Measurements from ENCODE around the gene PRSS1. TPM values are rescaled to one million over a fixed set of nuclear protein-coding genes. Genes with fewer than 3 reads are reported as not detected.

The PRSS1 gene
- total and polyA plus RNA-seq, 2 experiments from 2014 or later, result not detected

- no peak for DNase-seq (ENCODE audit: low read depth in 1 of 2, low spot score in 1 of 2)
- no peak overlapping the region for H3K4me3 ChIP-seq
- no peaks in the 10 kb centered on the region for H3K36me3 ChIP-seq
- peaks cover 64% of the 10 kb centered on the region for H3K27me3 ChIP-seq
- no peak overlapping the region for H3K27ac ChIP-seq
- H3K9me3 ChIP-seq (ENCODE audit: low read depth), result no peaks in the 10 kb centered on the region
- H3K4me1 ChIP-seq (ENCODE audit: low read depth), result peaks cover 4% of the 10 kb centered on the region
- no peak for TF ChIP-seq CTCF (IDR thresholded peaks at IDR 0.05; ENCODE audit: low read depth, low read length)
These were observed 50.2 kb downstream of the PRSS1 start for GRCh38 chr7:142799437-142799835.

GRCh38 chr7:142800088-142800487 is 50.8 kb downstream of the PRSS1 start:
- H3K4me3 ChIP-seq, result no peak overlapping the region
- DNase-seq (ENCODE audit: low read depth in 1 of 2, low spot score in 1 of 2), result no peak
- peaks cover 57% of the 10 kb centered on the region for H3K27me3 ChIP-seq
- no peak for TF ChIP-seq CTCF (IDR thresholded peaks at IDR 0.05; ENCODE audit: low read depth, low read length)
- H3K36me3 ChIP-seq, result no peaks in the 10 kb centered on the region
- no peak overlapping the region for H3K27ac ChIP-seq
- no peaks in the 10 kb centered on the region for H3K9me3 ChIP-seq (ENCODE audit: low read depth)
- H3K4me1 ChIP-seq (ENCODE audit: low read depth), result peaks cover 4% of the 10 kb centered on the region

DNA sequence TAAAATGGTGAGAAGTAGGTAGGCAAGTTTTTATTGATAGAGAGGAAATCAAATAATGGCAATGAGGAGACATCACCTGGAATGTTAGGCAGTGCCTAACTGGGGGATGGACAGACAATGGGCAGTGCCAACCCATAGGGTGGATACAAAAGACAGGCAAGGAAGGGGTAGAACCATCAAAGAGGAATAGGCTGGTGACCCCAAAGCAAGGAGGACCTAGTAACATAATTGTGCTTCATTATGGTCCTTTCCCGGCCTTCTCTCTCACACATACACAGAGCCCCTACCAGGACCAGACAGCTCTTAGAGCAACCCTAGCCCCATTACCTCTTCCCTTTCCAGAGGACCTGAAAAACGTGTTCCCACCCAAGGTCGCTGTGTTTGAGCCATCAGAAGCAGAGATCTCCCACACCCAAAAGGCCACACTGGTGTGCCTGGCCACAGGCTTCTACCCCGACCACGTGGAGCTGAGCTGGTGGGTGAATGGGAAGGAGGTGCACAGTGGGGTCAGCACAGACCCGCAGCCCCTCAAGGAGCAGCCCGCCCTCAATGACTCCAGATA is 51.5 kb downstream of the PRSS1 start:
- H3K36me3 ChIP-seq, result no peaks in the 10 kb centered on the region
- no peak for TF ChIP-seq CTCF (IDR thresholded peaks at IDR 0.05; ENCODE audit: low read depth, low read length)
- no peaks in the 10 kb centered on the region for H3K9me3 ChIP-seq (ENCODE audit: low read depth)
- H3K4me3 ChIP-seq, result no peak overlapping the region
- DNase-seq (ENCODE audit: low read depth in 1 of 2, low spot score in 1 of 2), result no peak
- peaks cover 4% of the 10 kb centered on the region for H3K4me1 ChIP-seq (ENCODE audit: low read depth)
- H3K27ac ChIP-seq, result no peak overlapping the region
- H3K27me3 ChIP-seq, result peaks cover 51% of the 10 kb centered on the region

DNA sequence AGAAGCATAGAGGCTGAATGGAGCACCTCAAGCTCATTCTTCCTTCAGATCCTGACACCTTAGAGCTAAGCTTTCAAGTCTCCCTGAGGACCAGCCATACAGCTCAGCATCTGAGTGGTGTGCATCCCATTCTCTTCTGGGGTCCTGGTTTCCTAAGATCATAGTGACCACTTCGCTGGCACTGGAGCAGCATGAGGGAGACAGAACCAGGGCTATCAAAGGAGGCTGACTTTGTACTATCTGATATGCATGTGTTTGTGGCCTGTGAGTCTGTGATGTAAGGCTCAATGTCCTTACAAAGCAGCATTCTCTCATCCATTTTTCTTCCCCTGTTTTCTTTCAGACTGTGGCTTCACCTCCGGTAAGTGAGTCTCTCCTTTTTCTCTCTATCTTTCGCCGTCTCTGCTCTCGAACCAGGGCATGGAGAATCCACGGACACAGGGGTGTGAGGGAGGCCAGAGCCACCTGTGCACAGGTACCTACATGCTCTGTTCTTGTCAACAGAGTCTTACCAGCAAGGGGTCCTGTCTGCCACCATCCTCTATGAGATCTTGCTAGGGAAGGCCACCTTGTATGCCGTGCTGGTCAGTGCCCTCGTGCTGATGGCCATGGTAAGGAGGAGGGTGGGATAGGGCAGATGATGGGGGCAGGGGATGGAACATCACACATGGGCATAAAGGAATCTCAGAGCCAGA is 52.5 kb downstream of the PRSS1 start:
- H3K4me3 ChIP-seq, result no peak overlapping the region
- no peak for TF ChIP-seq CTCF (IDR thresholded peaks at IDR 0.05; ENCODE audit: low read depth, low read length)
- no peak for DNase-seq (ENCODE audit: low read depth in 1 of 2, low spot score in 1 of 2)
- peaks cover 41% of the 10 kb centered on the region for H3K27me3 ChIP-seq
- no peak overlapping the region for H3K27ac ChIP-seq
- no peaks in the 10 kb centered on the region for H3K36me3 ChIP-seq
- peaks cover 4% of the 10 kb centered on the region for H3K4me1 ChIP-seq (ENCODE audit: low read depth)
- no peaks in the 10 kb centered on the region for H3K9me3 ChIP-seq (ENCODE audit: low read depth)

DNA sequence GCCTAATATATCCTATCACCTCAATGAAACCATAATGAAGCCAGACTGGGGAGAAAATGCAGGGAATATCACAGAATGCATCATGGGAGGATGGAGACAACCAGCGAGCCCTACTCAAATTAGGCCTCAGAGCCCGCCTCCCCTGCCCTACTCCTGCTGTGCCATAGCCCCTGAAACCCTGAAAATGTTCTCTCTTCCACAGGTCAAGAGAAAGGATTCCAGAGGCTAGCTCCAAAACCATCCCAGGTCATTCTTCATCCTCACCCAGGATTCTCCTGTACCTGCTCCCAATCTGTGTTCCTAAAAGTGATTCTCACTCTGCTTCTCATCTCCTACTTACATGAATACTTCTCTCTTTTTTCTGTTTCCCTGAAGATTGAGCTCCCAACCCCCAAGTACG is 53.0 kb downstream of the PRSS1 start:
- TF ChIP-seq CTCF (IDR thresholded peaks at IDR 0.05; ENCODE audit: low read depth, low read length), result no peak
- peaks cover 4% of the 10 kb centered on the region for H3K4me1 ChIP-seq (ENCODE audit: low read depth)
- no peak overlapping the region for H3K4me3 ChIP-seq
- H3K27me3 ChIP-seq, result peaks cover 39% of the 10 kb centered on the region
- DNase-seq (ENCODE audit: low read depth in 1 of 2, low spot score in 1 of 2), result no peak
- no peak overlapping the region for H3K27ac ChIP-seq
- H3K9me3 ChIP-seq (ENCODE audit: low read depth), result no peaks in the 10 kb centered on the region
- H3K36me3 ChIP-seq, result no peaks in the 10 kb centered on the region

Other genes starting within 250 kb of the PRSS1 start
- not detected in 2 replicates for gene PRSS2, start 21.5 kb downstream of the PRSS1 start, total RNA-seq
- not detected in 2 replicates for gene PRSS2, start 21.5 kb downstream of the PRSS1 start, polyA plus RNA-seq
- gene EPHB6, start 105.6 kb downstream of the PRSS1 start, total RNA-seq, result 11.2 and 27.7 TPM in 2 replicates
- 15.7 and 25.4 TPM in 2 replicates for gene EPHB6, start 105.6 kb downstream of the PRSS1 start, polyA plus RNA-seq
- gene TRPV6, start 136.3 kb downstream of the PRSS1 start, total RNA-seq, result 0.11 and 1.9 TPM in 2 replicates
- not detected in 2 replicates for gene TRPV6, start 136.3 kb downstream of the PRSS1 start, polyA plus RNA-seq
- gene TRPV5, start 184.3 kb downstream of the PRSS1 start, total RNA-seq, result not detected in 2 replicates
- gene TRPV5, start 184.3 kb downstream of the PRSS1 start, polyA plus RNA-seq, result 0.09 TPM in 1 of 2 replicates, not detected in the other
- gene LLCFC1, start 190.0 kb downstream of the PRSS1 start, total RNA-seq, result not detected in 2 replicates
- gene LLCFC1, start 190.0 kb downstream of the PRSS1 start, polyA plus RNA-seq, result 0.47 TPM in 1 of 2 replicates, not detected in the other
- gene KEL, start 212.9 kb downstream of the PRSS1 start, total RNA-seq, result 6.3 and 9.3 TPM in 2 replicates
- gene KEL, start 212.9 kb downstream of the PRSS1 start, polyA plus RNA-seq, result 12.6 and 15.5 TPM in 2 replicates

Measured in cardiac muscle cell (in vitro differentiated cells and primary cell).